GM12878 (cell line): ENCODE data around the gene ITPR3. TPM values are rescaled to one million over a fixed set of nuclear protein-coding genes. Genes with fewer than 3 reads are reported as not detected.

Source experiments
- ATAC-seq: fragments of 200-7000 bp; cut with Tn5 transposase; 3 replicates; pipeline ENCODE4 v1.9.1; 2020; ENCODE audit warnings: mild to moderate bottlenecking, moderate library complexity
- BruUV-seq: library from RNA; stranded (reverse); fragments of 400-500 nt; replicated peaks from 2 replicates; lab custom pipeline; 2021; lab: Mats Ljungman, UMichigan
- CTCF ChIA-PET: fragments of 300-600 bp; sonication (Branson Sonifier 250); formaldehyde crosslinking; extraction: SDS; loops from one replicate; lab custom pipeline; 2021; ENCODE audit warnings: inconsistent platforms; lab: Yijun Ruan, JAX
- POLR2A ChIA-PET: fragments of 350-600 bp; formaldehyde crosslinking; extraction: SDS; loops from one replicate; lab custom pipeline; 2021; ENCODE audit warnings: inconsistent platforms; lab: Charles Lee
- RAD21 ChIA-PET: fragments of 300-600 bp; sonication (Branson Sonifier 250); formaldehyde crosslinking; loops from one replicate; lab custom pipeline; 2023; ENCODE audit warnings: antibody characterized with exemption; ENCODE audit not compliant: unreplicated experiment; lab: Charles Lee
- SMC1A ChIA-PET: fragments of 300-600 bp; sonication (Branson Sonifier 250); formaldehyde crosslinking; loops from one replicate; lab custom pipeline; 2023; ENCODE audit not compliant: unreplicated experiment, uncharacterized antibody; lab: Charles Lee
- DNase-seq: peaks from one replicate; pipeline ENCODE4 v3.0.0-alpha.2; 2011; ENCODE audit warnings: low read depth, low spot score
- FAIRE-seq: peaks from 3 replicates; lab custom pipeline; 2011; peaks lifted over from hg19 to GRCh38; lab: Jason Lieb, UNC
- H2AFZ ChIP-seq: 2 replicates; pipeline ENCODE4 v1.6.0; 2011; ENCODE audit warnings: low read depth, low read length, control low read depth; ENCODE audit not compliant: control insufficient read depth
- H3K27ac ChIP-seq: 2 replicates; pipeline ENCODE4 v1.5.1; 2011; ENCODE audit warnings: control low read depth; ENCODE audit not compliant: control insufficient read depth, insufficient read depth
- H3K27me3 ChIP-seq, 2 experiments: replicated peaks in 1 of 2; 2 replicates each; pipeline versions ENCODE4 v1.6.0 to v1.6.1; 2011; ENCODE audit warnings: low read length in 1 of 2; ENCODE audit not compliant: control insufficient read depth in 2 of 2, insufficient read depth in 2 of 2
- H3K36me3 ChIP-seq, 2 experiments: 2 replicates each; pipeline ENCODE4 v1.5.1; 2011; ENCODE audit warnings: low read length in 1 of 2; ENCODE audit not compliant: control insufficient read depth in 2 of 2, insufficient read depth in 2 of 2
- H3K4me1 ChIP-seq: 2 replicates; pipeline ENCODE4 v1.6.1; 2011; ENCODE audit warnings: mild to moderate bottlenecking, low read length, moderate library complexity, mixed read lengths; ENCODE audit not compliant: control insufficient read depth, insufficient read depth
- H3K4me2 ChIP-seq: 2 replicates; pipeline ENCODE4 v1.6.0; 2011; ENCODE audit warnings: control low read depth; ENCODE audit not compliant: control insufficient read depth, insufficient read depth
- H3K4me3 ChIP-seq: fragments of 200-600 bp; sonication (generic); 2 replicates; pipeline ENCODE4 v1.5.1; 2016
- H3K79me2 ChIP-seq: 2 replicates; pipeline ENCODE4 v1.6.0; 2011; ENCODE audit warnings: low read length; ENCODE audit not compliant: control insufficient read depth, insufficient read depth
- H3K9ac ChIP-seq: 2 replicates; pipeline ENCODE4 v1.8.0; 2011; ENCODE audit warnings: low read length, control low read depth, mixed read lengths; ENCODE audit not compliant: control insufficient read depth, insufficient read depth
- H3K9me3 ChIP-seq: replicated peaks from 3 replicates; pipeline ENCODE4 v1.5.1; 2011; ENCODE audit warnings: mild to moderate bottlenecking, low read length; ENCODE audit not compliant: control insufficient read depth, insufficient read depth
- H4K20me1 ChIP-seq: 2 replicates; pipeline ENCODE4 v1.6.0; 2011; ENCODE audit not compliant: control insufficient read depth, insufficient read depth
- ATF7 ChIP-seq: fragments of 450-650 bp; IDR thresholded peaks from 2 replicates; pipeline ENCODE4 v1.6.1; 2016; ENCODE audit warnings: low read depth, mild to moderate bottlenecking
- BCL3 ChIP-seq: IDR thresholded peaks from 2 replicates; pipeline ENCODE4 v1.6.1; 2011; ENCODE audit warnings: borderline replicate concordance, low read depth, mild to moderate bottlenecking, moderate library complexity, low read length; ENCODE audit not compliant: insufficient read depth, poor library complexity, severe bottlenecking
- CREB1 ChIP-seq: IDR thresholded peaks from 2 replicates; pipeline ENCODE4 v1.6.1; 2012; ENCODE audit warnings: low read depth, mild to moderate bottlenecking, inconsistent platforms
- JUND ChIP-seq: IDR thresholded peaks from 2 replicates; pipeline ENCODE4 v1.6.1; 2012; ENCODE audit warnings: low read depth, mild to moderate bottlenecking, low read length, improper control_type of control experiment, moderate library complexity
- RAD51 ChIP-seq: fragments of 450-650 bp; IDR thresholded peaks from 2 replicates; pipeline ENCODE4 v1.6.1; 2016; ENCODE audit warnings: moderate library complexity, mild to moderate bottlenecking, inconsistent platforms
- RBBP5 ChIP-seq: fragments of 200-600 bp; sonication (generic); conservative IDR thresholded peaks from 2 replicates; pipeline ENCODE4 v1.6.1; 2016
- RUNX3 ChIP-seq: IDR thresholded peaks from 2 replicates; pipeline ENCODE4 v1.6.1; 2012; ENCODE audit warnings: low read length, inconsistent platforms
- SREBF1 ChIP-seq: IDR thresholded peaks from 2 replicates; pipeline ENCODE4 v1.6.1; 2012; ENCODE audit warnings: mild to moderate bottlenecking, low read length
- TCF12 ChIP-seq: IDR thresholded peaks from 2 replicates; pipeline ENCODE4 v1.6.1; 2011; ENCODE audit warnings: low read depth, mild to moderate bottlenecking, low read length
- ZSCAN29 ChIP-seq: fragments of 450-650 bp; IDR thresholded peaks from 2 replicates; pipeline ENCODE4 v1.6.1; 2017; ENCODE audit warnings: mild to moderate bottlenecking, moderate library complexity
- WGBS: methylation state at CpG from one replicate; pipeline ENCODE4 v1.1.6; 2016; ENCODE audit warnings: low lambda C conversion rate; ENCODE audit not compliant: insufficient replicate concordance, insufficient coverage; ENCODE audit errors: missing lambda C conversion rate; 5-methylcytosine and 5-hydroxymethylcytosine counted together
- in situ Hi-C: fragments of 300-500 bp; cut with MboI; formaldehyde crosslinking; loops from 9 replicates; pipeline ENCODE4 v1.14.3; 2018; ENCODE audit warnings: mixed read lengths
- intact Hi-C: fragments of 100-400 bp; cut with micrococcal nuclease; formaldehyde crosslinking; loops from one replicate; pipeline ENCODE4 v1.14.2; 2022; ENCODE audit not compliant: unreplicated experiment
- polyA plus RNA-seq, 11 experiments: library from polyadenylated mRNA; depleted of rRNA in 4 of 11; unstranded in 6 of 11; stranded (reverse) in 5 of 11; fragments of >200 nt; fragmentation: Nextera tagmentation in 4 of 11; fragmentation: Illumina TruSeq in 1 of 11; extraction: Ambion mirVana in 4 of 11; extraction: Trizol in 1 of 11; gene quantifications; 1 replicate in 1 of 11; 2 replicates in 10 of 11; pipeline versions ENCODE4 v1.2.1 to v1.2.3, GENCODE V29; 2011 to 2016; ENCODE audit warnings: inconsistent platforms in 2 of 11, missing spikeins in 2 of 11, low read depth in 1 of 11
- total RNA-seq, 4 experiments: library from RNA; depleted of rRNA in 3 of 4; stranded (reverse); fragments of >200 nt in 3 of 4; fragmentation: Illumina TruSeq in 1 of 4; extraction: Trizol in 1 of 4; gene quantifications; 2 replicates each; pipeline versions ENCODE4 v1.2.1 to v1.2.3, GENCODE V29; 2013 to 2021
- TF ChIP-seq, protein P1 (sequence below): fragments of 450-650 bp; IDR thresholded peaks from 2 replicates; pipeline ENCODE4 v1.6.1; 2018; ENCODE audit warnings: mild to moderate bottlenecking, low read depth, moderate library complexity; ENCODE audit not compliant: partially characterized antibody
- TF ChIP-seq, protein P2 (sequence below): fragments of 450-650 bp; IDR thresholded peaks from 2 replicates; pipeline ENCODE4 v1.6.1; 2016; ENCODE audit warnings: mild to moderate bottlenecking, moderate library complexity, borderline replicate concordance

Gene ITPR3
- total and polyA plus RNA-seq, 10 of the 15 experiments (the other 5 are each of a cell fraction or from before 2014, with no cell fraction given) = 0.32 to 34.0 (median 11.9) TPM

DNA sequence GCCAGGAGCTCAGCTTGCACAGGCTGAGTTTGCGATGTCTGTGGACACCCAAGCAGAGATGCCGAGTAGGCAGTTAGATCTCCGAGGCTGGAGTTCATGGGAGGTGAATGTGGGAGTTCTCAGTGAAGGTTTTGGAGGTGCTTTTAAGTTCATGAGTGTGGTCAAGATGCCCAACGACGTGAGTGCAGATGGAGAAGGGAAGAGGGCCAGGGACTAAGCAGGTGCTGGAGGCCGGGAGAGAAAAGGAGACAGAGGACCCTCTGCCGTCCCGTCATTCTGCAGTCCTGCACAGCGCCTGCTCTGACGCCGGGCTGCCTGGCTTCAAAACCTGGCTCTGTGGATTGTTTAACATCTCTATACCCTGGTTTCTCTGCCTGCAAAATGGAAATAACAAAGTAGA, 15.5 kb downstream of the ITPR3 start:
- WGBS = 98% methylated on average over 11 of the region's 11 CpGs
- no peak for FAIRE-seq
- BruUV-seq = no TSS peak
- SMC1A ChIA-PET = no interaction called here
- CTCF ChIA-PET = interaction anchor here (1.3 kb wide), 1 partner anchor 72 kb away, joined by 3 read pairs; no protein-coding TSS in a partner anchor
- H3K36me3 ChIP-seq = peaks cover 0 to 4% of the 10 kb centered on the region in 2 experiments; a peak in 3 of 4 replicates
- peaks cover 16% of the 10 kb centered on the region for H4K20me1 ChIP-seq
- no peaks in the 10 kb centered on the region for H3K27me3 ChIP-seq
- H3K27ac ChIP-seq = no peak overlapping the region
- RAD21 ChIA-PET = no interaction called here
- H3K4me2 ChIP-seq = no peak overlapping the region
- H3K79me2 ChIP-seq = peaks cover 15% of the 10 kb centered on the region
- no peak for ATAC-seq
- peaks cover 9% of the 10 kb centered on the region for H3K4me1 ChIP-seq
- POLR2A ChIA-PET = no interaction called here
- no peak overlapping the region for H2AFZ ChIP-seq
- DNase-seq = no peak
- H3K9me3 ChIP-seq = no peaks in the 10 kb centered on the region
- in situ Hi-C loops = no loop called here
- TF ChIP-seq BCL3 = no peak
- TF ChIP-seq, protein P1, sequence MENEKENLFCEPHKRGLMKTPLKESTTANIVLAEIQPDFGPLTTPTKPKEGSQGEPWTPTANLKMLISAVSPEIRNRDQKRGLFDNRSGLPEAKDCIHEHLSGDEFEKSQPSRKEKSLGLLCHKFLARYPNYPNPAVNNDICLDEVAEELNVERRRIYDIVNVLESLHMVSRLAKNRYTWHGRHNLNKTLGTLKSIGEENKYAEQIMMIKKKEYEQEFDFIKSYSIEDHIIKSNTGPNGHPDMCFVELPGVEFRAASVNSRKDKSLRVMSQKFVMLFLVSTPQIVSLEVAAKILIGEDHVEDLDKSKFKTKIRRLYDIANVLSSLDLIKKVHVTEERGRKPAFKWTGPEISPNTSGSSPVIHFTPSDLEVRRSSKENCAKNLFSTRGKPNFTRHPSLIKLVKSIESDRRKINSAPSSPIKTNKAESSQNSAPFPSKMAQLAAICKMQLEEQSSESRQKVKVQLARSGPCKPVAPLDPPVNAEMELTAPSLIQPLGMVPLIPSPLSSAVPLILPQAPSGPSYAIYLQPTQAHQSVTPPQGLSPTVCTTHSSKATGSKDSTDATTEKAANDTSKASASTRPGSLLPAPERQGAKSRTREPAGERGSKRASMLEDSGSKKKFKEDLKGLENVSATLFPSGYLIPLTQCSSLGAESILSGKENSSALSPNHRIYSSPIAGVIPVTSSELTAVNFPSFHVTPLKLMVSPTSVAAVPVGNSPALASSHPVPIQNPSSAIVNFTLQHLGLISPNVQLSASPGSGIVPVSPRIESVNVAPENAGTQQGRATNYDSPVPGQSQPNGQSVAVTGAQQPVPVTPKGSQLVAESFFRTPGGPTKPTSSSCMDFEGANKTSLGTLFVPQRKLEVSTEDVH = no peak
- no peak for TF ChIP-seq ATF7
- TF ChIP-seq RAD51 = no peak
- no peak for TF ChIP-seq RBBP5
- TF ChIP-seq, protein P2, sequence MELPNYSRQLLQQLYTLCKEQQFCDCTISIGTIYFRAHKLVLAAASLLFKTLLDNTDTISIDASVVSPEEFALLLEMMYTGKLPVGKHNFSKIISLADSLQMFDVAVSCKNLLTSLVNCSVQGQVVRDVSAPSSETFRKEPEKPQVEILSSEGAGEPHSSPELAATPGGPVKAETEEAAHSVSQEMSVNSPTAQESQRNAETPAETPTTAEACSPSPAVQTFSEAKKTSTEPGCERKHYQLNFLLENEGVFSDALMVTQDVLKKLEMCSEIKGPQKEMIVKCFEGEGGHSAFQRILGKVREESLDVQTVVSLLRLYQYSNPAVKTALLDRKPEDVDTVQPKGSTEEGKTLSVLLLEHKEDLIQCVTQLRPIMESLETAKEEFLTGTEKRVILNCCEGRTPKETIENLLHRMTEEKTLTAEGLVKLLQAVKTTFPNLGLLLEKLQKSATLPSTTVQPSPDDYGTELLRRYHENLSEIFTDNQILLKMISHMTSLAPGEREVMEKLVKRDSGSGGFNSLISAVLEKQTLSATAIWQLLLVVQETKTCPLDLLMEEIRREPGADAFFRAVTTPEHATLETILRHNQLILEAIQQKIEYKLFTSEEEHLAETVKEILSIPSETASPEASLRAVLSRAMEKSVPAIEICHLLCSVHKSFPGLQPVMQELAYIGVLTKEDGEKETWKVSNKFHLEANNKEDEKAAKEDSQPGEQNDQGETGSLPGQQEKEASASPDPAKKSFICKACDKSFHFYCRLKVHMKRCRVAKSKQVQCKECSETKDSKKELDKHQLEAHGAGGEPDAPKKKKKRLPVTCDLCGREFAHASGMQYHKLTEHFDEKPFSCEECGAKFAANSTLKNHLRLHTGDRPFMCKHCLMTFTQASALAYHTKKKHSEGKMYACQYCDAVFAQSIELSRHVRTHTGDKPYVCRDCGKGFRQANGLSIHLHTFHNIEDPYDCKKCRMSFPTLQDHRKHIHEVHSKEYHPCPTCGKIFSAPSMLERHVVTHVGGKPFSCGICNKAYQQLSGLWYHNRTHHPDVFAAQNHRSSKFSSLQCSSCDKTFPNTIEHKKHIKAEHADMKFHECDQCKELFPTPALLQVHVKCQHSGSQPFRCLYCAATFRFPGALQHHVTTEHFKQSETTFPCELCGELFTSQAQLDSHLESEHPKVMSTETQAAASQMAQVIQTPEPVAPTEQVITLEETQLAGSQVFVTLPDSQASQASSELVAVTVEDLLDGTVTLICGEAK = no peak
- no peak for TF ChIP-seq RUNX3
- TF ChIP-seq JUND = no peak
- TF ChIP-seq TCF12 = no peak
- no peak for TF ChIP-seq SREBF1
- TF ChIP-seq CREB1 = no peak
- TF ChIP-seq ZSCAN29 = no peak
- H3K9ac ChIP-seq = no peak overlapping the region
- intact Hi-C loops = no loop called here
- H3K4me3 ChIP-seq = no peak overlapping the region
